GM10847 (cell line): ENCODE data around the gene C7orf57.

Experiments
- POLR2A ChIP-seq: IDR thresholded peaks from 2 replicates; pipeline ENCODE4 v1.6.1; 2011; ENCODE audit not compliant: insufficient read length; ENCODE audit errors: extremely low read depth

Gene C7orf57

GRCh38 chr7:48109848-48110663 is 74.7 kb downstream of the C7orf57 start:
- TF ChIP-seq POLR2A = no peak

- no peak for TF ChIP-seq POLR2A
These were observed 75.5 kb downstream of the C7orf57 start for GRCh38 chr7:48110868-48111267.
